PC-9 (cell line): ENCODE measurements around the gene MCHR2.

Source experiments
- EZH2 ChIP-seq: fragments of 200-600 bp; sonication (generic); IDR thresholded peaks from 2 replicates; pipeline ENCODE4 v1.8.0; 2017; ENCODE audit warnings: antibody characterized with exemption, low read depth
- TF ChIP-seq, protein P1 (sequence below): fragments of 200-600 bp; sonication (generic); conservative IDR thresholded peaks from 2 replicates; pipeline ENCODE4 v1.6.1; 2017; ENCODE audit warnings: mixed run types, antibody characterized with exemption, mild to moderate bottlenecking, moderate library complexity

DNA sequence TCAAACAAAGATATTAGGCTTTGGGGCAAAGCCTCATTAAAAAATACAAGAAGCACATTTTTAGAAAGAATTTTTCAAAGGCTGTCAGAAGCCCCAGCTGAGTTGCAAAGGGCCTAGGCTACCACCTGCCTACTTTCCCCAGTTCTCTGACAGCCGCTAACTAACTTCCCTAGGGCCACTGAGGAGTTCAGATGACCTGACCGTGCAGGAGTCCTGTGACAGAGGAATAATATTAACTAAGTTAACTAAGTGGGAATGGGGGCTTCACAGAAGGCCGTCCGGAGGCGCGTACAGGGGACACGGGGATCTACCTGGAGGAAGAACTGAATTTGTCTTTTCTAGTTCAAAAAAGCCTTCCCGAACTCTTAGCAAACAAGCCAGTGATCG lies 884 bp downstream of the MCHR2 start:
- TF ChIP-seq, protein P1, sequence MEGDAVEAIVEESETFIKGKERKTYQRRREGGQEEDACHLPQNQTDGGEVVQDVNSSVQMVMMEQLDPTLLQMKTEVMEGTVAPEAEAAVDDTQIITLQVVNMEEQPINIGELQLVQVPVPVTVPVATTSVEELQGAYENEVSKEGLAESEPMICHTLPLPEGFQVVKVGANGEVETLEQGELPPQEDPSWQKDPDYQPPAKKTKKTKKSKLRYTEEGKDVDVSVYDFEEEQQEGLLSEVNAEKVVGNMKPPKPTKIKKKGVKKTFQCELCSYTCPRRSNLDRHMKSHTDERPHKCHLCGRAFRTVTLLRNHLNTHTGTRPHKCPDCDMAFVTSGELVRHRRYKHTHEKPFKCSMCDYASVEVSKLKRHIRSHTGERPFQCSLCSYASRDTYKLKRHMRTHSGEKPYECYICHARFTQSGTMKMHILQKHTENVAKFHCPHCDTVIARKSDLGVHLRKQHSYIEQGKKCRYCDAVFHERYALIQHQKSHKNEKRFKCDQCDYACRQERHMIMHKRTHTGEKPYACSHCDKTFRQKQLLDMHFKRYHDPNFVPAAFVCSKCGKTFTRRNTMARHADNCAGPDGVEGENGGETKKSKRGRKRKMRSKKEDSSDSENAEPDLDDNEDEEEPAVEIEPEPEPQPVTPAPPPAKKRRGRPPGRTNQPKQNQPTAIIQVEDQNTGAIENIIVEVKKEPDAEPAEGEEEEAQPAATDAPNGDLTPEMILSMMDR = no peak
- TF ChIP-seq EZH2 = no peak
